K562 (cell line): ENCODE measurements around the gene UBE2D2. TPM values are rescaled to one million over a fixed set of nuclear protein-coding genes. Genes with fewer than 3 reads are reported as not detected.

Experiments
- BHLHE40 ChIP-seq: IDR thresholded peaks from 2 replicates; pipeline ENCODE4 v1.6.1; 2011; ENCODE audit warnings: low read length, improper control_type of control experiment
- CBX1 ChIP-seq: sonication (generic); IDR thresholded peaks from 2 replicates; pipeline ENCODE4 v1.6.1; 2016; ENCODE audit warnings: antibody characterized with exemption, low read depth, mild to moderate bottlenecking
- CEBPB ChIP-seq: fragments of 450-650 bp; IDR thresholded peaks from 2 replicates; pipeline ENCODE4 v1.6.1; 2016; ENCODE audit warnings: missing genetic modification characterization, missing compliant biosample characterization
- CREBBP ChIP-seq: IDR thresholded peaks from one replicate; pipeline ENCODE4 v1.6.1; 2012; ENCODE audit warnings: low read depth, mild to moderate bottlenecking, control low read depth, inconsistent platforms, low read length
- DPF2 ChIP-seq: fragments of 450-650 bp; IDR thresholded peaks from 2 replicates; pipeline ENCODE4 v1.6.1; 2016
- ELF2 ChIP-seq: fragments of 250-450 bp; sonication (Bioruptor Pico); IDR thresholded peaks from 2 replicates; pipeline ENCODE4 v1.5.0; 2021; ENCODE audit warnings: mild to moderate bottlenecking
- ETV5 ChIP-seq: sonication (generic); formaldehyde crosslinking; IDR thresholded peaks from 2 replicates; pipeline ENCODE4 v1.4.0; 2020; ENCODE audit warnings: low read depth, mild to moderate bottlenecking, missing genetic modification reagents
- FOXJ3 ChIP-seq: sonication (generic); formaldehyde crosslinking; IDR thresholded peaks from 2 replicates; pipeline ENCODE4 v1.4.0; 2020; ENCODE audit warnings: mild to moderate bottlenecking, missing genetic modification reagents
- HIVEP1 ChIP-seq: fragments of 250-450 bp; sonication (Bioruptor Pico); IDR thresholded peaks from 2 replicates; pipeline ENCODE4 v1.4.0; 2020; ENCODE audit warnings: mild to moderate bottlenecking
- KAT2B ChIP-seq: IDR thresholded peaks from one replicate; pipeline ENCODE4 v1.6.1; 2012; ENCODE audit warnings: low read depth, mild to moderate bottlenecking, control low read depth, inconsistent platforms, low read length, moderate library complexity
- POU5F1 ChIP-seq: fragments of 150-350 bp; IDR thresholded peaks from 2 replicates; pipeline ENCODE4 v1.6.1; 2014; ENCODE audit warnings: borderline replicate concordance, low read length, low read depth, mild to moderate bottlenecking; ENCODE audit not compliant: partially characterized antibody
- RBM22 ChIP-seq: fragments of 200-400 bp; formaldehyde crosslinking; IDR thresholded peaks from 2 replicates; pipeline ENCODE4 v1.6.1; 2018; ENCODE audit warnings: low read length, low read depth; ENCODE audit not compliant: poor library complexity, severe bottlenecking
- RBM34 ChIP-seq: fragments of 200-400 bp; formaldehyde crosslinking; IDR thresholded peaks from 2 replicates; pipeline ENCODE4 v1.6.1; 2018; ENCODE audit warnings: low read length, borderline replicate concordance; ENCODE audit not compliant: insufficient read depth
- RFX1 ChIP-seq: fragments of 450-650 bp; IDR thresholded peaks from 2 replicates; pipeline ENCODE4 v1.6.1; 2016; ENCODE audit warnings: mild to moderate bottlenecking, moderate library complexity
- SOX6 ChIP-seq: fragments of 450-650 bp; IDR thresholded peaks from 2 replicates; pipeline ENCODE4 v1.6.1; 2014; ENCODE audit warnings: mild to moderate bottlenecking
- TAL1 ChIP-seq: fragments of 450-650 bp; IDR thresholded peaks from 2 replicates; pipeline ENCODE4 v1.6.1; 2016; ENCODE audit warnings: mild to moderate bottlenecking
- TRIM28 ChIP-seq: fragments of 450-650 bp; IDR thresholded peaks from 2 replicates; pipeline ENCODE4 v1.6.1; 2017
- ZNF175 ChIP-seq: fragments of 200-800 bp; sonication (Bioruptor generic); IDR thresholded peaks from 2 replicates; pipeline ENCODE4 v1.6.1; 2016; ENCODE audit warnings: low read depth, mild to moderate bottlenecking, missing genetic modification characterization, missing compliant biosample characterization
- ZNF212 ChIP-seq: fragments of 450-650 bp; formaldehyde crosslinking; IDR thresholded peaks from 2 replicates; pipeline ENCODE4 v1.4.0; 2020; ENCODE audit warnings: mild to moderate bottlenecking
- ZSCAN32 ChIP-seq: fragments of 450-650 bp; formaldehyde crosslinking; IDR thresholded peaks from 2 replicates; pipeline ENCODE4 v1.4.0; 2020; ENCODE audit warnings: mild to moderate bottlenecking, moderate library complexity
- polyA plus RNA-seq, 8 experiments: library from polyadenylated mRNA; depleted of rRNA in 4 of 8; stranded (reverse) in 5 of 8; unstranded in 3 of 8; fragments of >200 nt; fragmentation: Nextera tagmentation in 2 of 8; fragmentation: Illumina TruSeq in 1 of 8; extraction: Ambion mirVana in 2 of 8; extraction: Trizol in 1 of 8; gene quantifications; 2 replicates each; pipeline versions ENCODE4 v1.2.1 to v1.2.3, GENCODE V29; 2011 to 2014; ENCODE audit warnings: inconsistent platforms in 1 of 8, missing spikeins in 1 of 8
- total RNA-seq, 7 experiments: library from RNA; depleted of rRNA in 6 of 7; stranded (reverse); fragments of >200 nt in 6 of 7; fragmentation: Illumina TruSeq in 2 of 7; extraction: Trizol in 2 of 7; gene quantifications; 2 replicates each; pipeline versions ENCODE4 v1.2.1 to v1.2.3, GENCODE V29; 2011 to 2021; ENCODE audit warnings: low replicate concordance in 1 of 7
- TF ChIP-seq, protein P1 (sequence below): sonication (generic); formaldehyde crosslinking; IDR thresholded peaks from 2 replicates; pipeline ENCODE4 v1.8.0; 2022; ENCODE audit warnings: mild to moderate bottlenecking, missing genetic modification reagents
- TF ChIP-seq, protein P2 (sequence below), 2 experiments: fragments of 450-650 bp in 1 of 2; IDR thresholded peaks; 2 replicates each; pipeline ENCODE4 v1.6.1; 2011 to 2017; ENCODE audit warnings: low read depth in 2 of 2, antibody characterized with exemption in 1 of 2, borderline replicate concordance in 1 of 2, low read length in 1 of 2, mild to moderate bottlenecking in 1 of 2, mixed read lengths in 1 of 2; ENCODE audit not compliant: control insufficient read depth in 1 of 2
- TF ChIP-seq, protein P3 (sequence below): fragments of 450-650 bp; IDR thresholded peaks from 2 replicates; pipeline ENCODE4 v1.6.1; 2014; ENCODE audit warnings: low read depth, mild to moderate bottlenecking, moderate library complexity, borderline replicate concordance

The UBE2D2 gene
- total and polyA plus RNA-seq, 9 of the 15 experiments (the other 6 are each of a cell fraction or from before 2014, with no cell fraction given): 53.6 to 198 (median 122) TPM

DNA sequence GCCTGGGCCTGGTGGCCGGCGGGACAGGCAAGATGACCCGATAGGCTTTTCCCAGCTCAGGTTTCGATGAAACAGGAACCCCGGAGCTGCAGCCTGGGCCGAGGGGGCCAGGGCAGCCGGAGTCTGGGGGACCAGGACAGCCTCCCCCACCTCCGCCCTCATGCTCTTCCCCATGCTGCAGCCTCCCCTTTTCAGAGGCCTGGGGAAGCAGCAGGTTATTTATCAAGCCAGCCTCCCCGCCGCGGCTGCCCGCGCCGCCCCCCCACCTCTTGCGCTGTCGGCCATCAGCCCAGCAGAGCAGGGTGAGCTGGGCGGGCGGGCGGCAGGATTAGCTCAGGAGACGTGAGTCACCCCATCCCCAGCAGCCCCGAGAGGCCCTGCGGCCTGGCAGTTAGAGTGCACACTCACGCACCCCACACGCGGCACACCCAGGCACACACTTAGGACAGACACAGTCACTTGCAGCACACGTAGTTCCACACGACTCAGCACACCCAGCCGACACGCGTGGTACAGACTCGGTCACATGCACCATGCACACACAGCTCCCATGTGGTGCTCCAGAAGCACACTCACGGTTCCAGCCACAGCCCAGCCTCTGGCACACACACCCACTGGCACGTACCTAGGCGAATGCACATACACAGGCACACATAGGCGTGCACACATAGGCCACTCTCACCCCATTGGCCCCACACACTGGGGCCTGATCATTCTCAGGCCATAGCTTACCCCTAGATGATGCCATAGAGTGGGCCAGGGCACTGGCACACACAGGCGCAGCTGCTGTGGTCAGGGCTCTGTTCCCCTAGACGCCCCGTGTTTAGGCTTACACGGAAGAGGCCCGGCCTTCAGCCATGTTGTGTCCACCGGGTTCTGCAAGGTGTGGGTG, 100.0 kb downstream of the UBE2D2 start (continued):
- TF ChIP-seq RBM22 (peak; percentile 55), ZNF175 (CRISPR knock-in tag) (peak; percentile 58; the same call in 1 of the 2 replicates), KAT2B (no peak), HIVEP1 (CRISPR knock-in tag) (no peak), CREBBP (no peak), TAL1 (no peak), CBX1 (no peak), BHLHE40 (peak; percentile 94), TRIM28 (0 out of 2 replicates have a peak, but pooled peaks have one; percentile 48), ETV5 (CRISPR knock-in tag) (no peak; the same call in 1 of the 2 replicates), RBM34 (no peak), ZNF212 (no peak), CEBPB (tag) (no peak), RFX1 (no peak), DPF2 (peak; percentile 89), FOXJ3 (CRISPR knock-in tag) (no peak), ZSCAN32 (no peak), SOX6 (peak; percentile 58; the same call in 1 of the 2 replicates), ELF2 (CRISPR knock-in tag) (no peak), POU5F1 (no peak)
- TF ChIP-seq, protein P1, sequence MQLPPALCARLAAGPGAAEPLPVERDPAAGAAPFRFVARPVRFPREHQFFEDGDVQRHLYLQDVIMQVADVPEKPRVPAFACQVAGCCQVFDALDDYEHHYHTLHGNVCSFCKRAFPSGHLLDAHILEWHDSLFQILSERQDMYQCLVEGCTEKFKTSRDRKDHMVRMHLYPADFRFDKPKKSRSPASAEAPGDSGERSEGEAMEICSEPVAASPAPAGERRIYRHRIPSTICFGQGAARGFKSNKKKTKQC: 0 out of 2 replicates have a peak, but pooled peaks have one; percentile 56
- TF ChIP-seq, protein P2, sequence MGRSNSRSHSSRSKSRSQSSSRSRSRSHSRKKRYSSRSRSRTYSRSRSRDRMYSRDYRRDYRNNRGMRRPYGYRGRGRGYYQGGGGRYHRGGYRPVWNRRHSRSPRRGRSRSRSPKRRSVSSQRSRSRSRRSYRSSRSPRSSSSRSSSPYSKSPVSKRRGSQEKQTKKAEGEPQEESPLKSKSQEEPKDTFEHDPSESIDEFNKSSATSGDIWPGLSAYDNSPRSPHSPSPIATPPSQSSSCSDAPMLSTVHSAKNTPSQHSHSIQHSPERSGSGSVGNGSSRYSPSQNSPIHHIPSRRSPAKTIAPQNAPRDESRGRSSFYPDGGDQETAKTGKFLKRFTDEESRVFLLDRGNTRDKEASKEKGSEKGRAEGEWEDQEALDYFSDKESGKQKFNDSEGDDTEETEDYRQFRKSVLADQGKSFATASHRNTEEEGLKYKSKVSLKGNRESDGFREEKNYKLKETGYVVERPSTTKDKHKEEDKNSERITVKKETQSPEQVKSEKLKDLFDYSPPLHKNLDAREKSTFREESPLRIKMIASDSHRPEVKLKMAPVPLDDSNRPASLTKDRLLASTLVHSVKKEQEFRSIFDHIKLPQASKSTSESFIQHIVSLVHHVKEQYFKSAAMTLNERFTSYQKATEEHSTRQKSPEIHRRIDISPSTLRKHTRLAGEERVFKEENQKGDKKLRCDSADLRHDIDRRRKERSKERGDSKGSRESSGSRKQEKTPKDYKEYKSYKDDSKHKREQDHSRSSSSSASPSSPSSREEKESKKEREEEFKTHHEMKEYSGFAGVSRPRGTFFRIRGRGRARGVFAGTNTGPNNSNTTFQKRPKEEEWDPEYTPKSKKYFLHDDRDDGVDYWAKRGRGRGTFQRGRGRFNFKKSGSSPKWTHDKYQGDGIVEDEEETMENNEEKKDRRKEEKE (IDR thresholded peaks at IDR 0.05; ENCODE audit: borderline replicate concordance in 1 of 2, control insufficient read depth in 1 of 2, low read depth in 2 of 2, low read length in 1 of 2): no peak
- TF ChIP-seq, protein P3, sequence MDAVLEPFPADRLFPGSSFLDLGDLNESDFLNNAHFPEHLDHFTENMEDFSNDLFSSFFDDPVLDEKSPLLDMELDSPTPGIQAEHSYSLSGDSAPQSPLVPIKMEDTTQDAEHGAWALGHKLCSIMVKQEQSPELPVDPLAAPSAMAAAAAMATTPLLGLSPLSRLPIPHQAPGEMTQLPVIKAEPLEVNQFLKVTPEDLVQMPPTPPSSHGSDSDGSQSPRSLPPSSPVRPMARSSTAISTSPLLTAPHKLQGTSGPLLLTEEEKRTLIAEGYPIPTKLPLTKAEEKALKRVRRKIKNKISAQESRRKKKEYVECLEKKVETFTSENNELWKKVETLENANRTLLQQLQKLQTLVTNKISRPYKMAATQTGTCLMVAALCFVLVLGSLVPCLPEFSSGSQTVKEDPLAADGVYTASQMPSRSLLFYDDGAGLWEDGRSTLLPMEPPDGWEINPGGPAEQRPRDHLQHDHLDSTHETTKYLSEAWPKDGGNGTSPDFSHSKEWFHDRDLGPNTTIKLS: peak; percentile 54; the same call in 1 of the 2 replicates
